GM18499 (cell line): ENCODE results near the gene SLC22A1.
"Not testable (repeated sequence)": the region's sequence is repeated elsewhere in the genome, so short reads cannot be mapped to it uniquely, and the experiment has no call there.

Experiments
- ATAC-seq: cut with Tn5 transposase; IDR thresholded peaks from one replicate; pipeline ENCODE4 v1.9.1; 2021; ENCODE audit warnings: moderate number of reproducible peaks; ENCODE audit not compliant: insufficient read depth, unreplicated experiment

SLC22A1 gene

GRCh38 chr6:160121558-160121957, at the start of gene SLC22A1:
Gene SLC22A1 (plus strand): TSS chr6:160121815. CDS start chr6:160121936, 121 bp downstream.
- no peak for ATAC-seq

- ATAC-seq: no peak
Observed at GRCh38 chr6:160073272-160073671, 48.3 kb upstream of the SLC22A1 start.

GRCh38 chr6:160076009-160076408, 45.6 kb upstream of the SLC22A1 start:
- no peak for ATAC-seq

- ATAC-seq: no peak
Observed at GRCh38 chr6:160077024-160077423, 44.6 kb upstream of the SLC22A1 start.

GRCh38 chr6:160077526-160077925, 44.1 kb upstream of the SLC22A1 start:
- no peak for ATAC-seq

GRCh38 chr6:160078883-160079685, 42.5 kb upstream of the SLC22A1 start:
- no peak for ATAC-seq

- no peak for ATAC-seq
Observed at GRCh38 chr6:160079686-160080043, 42.0 kb upstream of the SLC22A1 start.

GRCh38 chr6:160080097-160080496, 41.5 kb upstream of the SLC22A1 start:
- no peak for ATAC-seq

GRCh38 chr6:160081398-160081797, 40.2 kb upstream of the SLC22A1 start:
- no peak for ATAC-seq

- no peak for ATAC-seq
Observed at GRCh38 chr6:160082627-160083026, 39.0 kb upstream of the SLC22A1 start.

GRCh38 chr6:160084198-160084776, 37.3 kb upstream of the SLC22A1 start:
- ATAC-seq: no peak

GRCh38 chr6:160085226-160085625, 36.4 kb upstream of the SLC22A1 start:
- no peak for ATAC-seq

GRCh38 chr6:160085713-160086505, 35.7 kb upstream of the SLC22A1 start:
- ATAC-seq: no peak

- no peak for ATAC-seq
Observed at GRCh38 chr6:160086754-160087153, 34.9 kb upstream of the SLC22A1 start.

- ATAC-seq: no peak
Observed at GRCh38 chr6:160088069-160088783, 33.4 kb upstream of the SLC22A1 start.

GRCh38 chr6:160088784-160089533, 32.7 kb upstream of the SLC22A1 start:
- ATAC-seq: no peak

GRCh38 chr6:160089534-160089897, 32.1 kb upstream of the SLC22A1 start:
- no peak for ATAC-seq

- ATAC-seq: not testable (repeated sequence)
Observed at GRCh38 chr6:160090442-160091239, 31.0 kb upstream of the SLC22A1 start.

- not testable (repeated sequence) for ATAC-seq
Observed at GRCh38 chr6:160092176-160092575, 29.4 kb upstream of the SLC22A1 start.
